Esophagus mucosa (tissue), 1 donor: ENCODE results near the gene CORO2A. TPM values are rescaled to one million over a fixed set of nuclear protein-coding genes. Genes with fewer than 3 reads are reported as not detected.
"Not testable (repeated sequence)": the region's sequence is repeated elsewhere in the genome, so short reads cannot be mapped to it uniquely, and the experiment has no call there.

Experiments used
- ATAC-seq: fragments of 200-7000 bp; cut with Tn5 transposase; one replicate; pipeline ENCODE4 v1.9.1; 2020
- total RNA-seq: library from RNA; stranded (reverse); gene quantifications from one replicate; pipeline ENCODE4 v1.2.4, GENCODE V29; 2023
- donor health status: DM: yes; HTN: yes; CAD: no.

CORO2A gene
- total RNA-seq, 1 donor from 2014 or later: 21.2 TPM

DNA sequence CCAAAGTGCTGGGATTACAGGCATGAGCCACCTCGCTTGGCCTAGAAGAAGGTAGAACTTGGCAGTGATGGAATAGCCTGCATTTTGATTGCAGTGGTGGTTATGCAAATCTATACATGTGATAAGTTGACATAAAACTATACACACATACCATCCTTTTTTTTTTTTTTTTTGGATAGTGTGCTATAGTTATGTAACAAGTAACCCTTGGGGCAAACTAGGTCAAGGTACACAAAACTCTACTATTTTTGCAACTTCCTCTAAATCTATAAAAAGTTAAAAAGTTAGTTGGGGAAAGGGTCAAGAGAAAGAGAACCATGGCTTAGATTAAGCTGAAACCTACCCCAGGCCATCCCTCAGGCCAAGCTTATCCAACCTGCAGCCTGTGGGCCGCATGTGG lies 84.5 kb downstream of the CORO2A start:
- ATAC-seq: no peak

DNA sequence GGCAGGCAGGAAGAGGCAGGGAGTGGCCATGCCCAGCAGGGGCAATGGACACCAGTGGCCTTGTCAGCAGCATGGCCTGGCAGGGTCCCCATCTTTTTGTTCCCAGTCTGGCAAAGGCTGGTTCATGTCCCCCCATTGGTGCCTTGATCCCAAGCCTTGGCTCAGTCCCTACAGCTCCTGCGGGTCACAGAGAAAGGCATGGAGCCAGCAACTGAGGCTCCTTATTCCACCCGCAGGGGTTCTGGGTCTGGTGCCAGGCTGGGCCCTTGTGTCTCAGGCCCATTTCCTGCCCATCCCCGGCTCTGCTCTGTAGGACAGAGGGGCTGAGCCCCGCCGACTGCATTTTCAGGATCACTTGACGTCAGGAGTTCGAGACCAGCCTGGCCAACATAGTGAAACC lies 87.4 kb downstream of the CORO2A start:
- ATAC-seq: no peak

DNA sequence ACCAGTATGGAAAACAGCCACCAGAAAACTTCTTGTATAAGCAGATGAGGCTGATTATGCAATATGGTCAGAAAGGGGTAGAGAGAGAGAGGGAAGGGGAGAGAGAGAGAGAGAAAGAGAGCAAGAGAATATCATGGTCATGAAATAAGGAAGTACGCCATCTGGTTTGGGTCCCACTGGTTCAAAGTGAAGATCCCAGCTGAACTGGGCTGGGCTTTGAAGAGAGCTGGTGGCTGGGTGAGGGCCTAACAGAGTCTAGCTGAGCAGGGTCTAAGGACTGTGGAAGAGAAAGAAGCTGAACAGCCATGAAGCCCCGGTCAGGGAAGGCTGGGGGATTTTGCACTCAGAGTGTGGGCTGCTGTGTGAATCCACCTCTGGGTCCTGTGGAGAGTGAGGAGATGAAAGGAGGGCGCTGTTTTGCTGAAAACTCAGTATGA lies 88.0 kb downstream of the CORO2A start:
- ATAC-seq: no peak

DNA sequence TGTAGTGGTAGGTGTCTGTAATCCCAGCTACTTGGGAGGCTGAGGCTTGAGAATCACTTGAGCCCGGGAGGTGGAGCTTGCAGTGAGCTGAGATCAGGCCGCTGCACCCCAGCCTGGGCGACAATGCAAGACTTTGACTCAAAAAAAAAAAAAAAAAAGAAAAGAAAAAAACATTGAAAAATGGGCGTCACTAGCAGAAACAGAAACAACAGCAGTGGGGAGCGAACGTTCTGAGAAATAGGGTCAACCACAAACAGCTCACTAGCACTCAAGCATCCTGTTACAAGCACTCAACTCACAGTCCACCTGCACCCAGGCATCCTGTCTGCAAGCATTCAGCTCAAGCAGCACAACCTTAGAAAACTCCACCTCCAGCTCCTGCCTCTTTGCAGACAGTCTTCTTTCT lies 90.6 kb downstream of the CORO2A start:
- ATAC-seq: peak; percentile 42

DNA sequence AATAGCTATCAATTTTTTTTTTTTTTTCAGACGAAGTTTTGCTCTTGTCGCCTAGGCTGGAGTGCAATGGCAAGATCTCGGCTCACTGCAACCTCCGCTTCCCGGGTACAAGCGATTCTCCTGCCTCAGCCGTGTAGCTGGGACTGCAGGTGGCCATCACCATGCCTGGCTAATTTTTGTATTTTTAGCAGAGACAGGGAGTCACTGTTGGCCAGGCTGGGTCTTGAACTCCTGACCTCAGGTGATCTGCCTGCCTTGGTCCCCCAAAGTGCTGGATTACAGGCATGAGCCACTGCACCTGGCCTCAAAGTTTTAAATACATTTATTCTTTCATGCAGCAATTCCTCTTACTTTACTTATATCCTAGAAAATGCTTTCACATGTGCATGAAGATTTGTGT lies 91.0 kb downstream of the CORO2A start:
- ATAC-seq: no peak

DNA sequence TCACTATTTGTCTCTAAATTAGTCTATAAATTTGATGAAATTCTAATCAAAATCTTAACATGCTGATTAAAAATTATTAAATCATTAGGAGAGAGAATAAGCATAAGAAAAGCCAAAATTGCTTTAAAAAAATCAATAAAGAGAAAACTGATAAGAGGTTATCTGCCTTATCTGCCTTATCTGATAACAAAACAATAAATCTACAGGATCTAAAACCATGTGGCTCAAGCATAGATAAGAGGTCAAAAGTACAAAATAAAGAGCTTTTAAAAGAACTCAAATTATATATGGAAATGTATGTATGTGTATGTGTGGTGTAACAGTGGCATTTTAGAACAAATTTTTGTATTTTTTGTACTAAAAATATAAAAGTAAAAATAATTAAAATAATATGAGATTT lies 92.0 kb downstream of the CORO2A start:
- no peak for ATAC-seq

DNA sequence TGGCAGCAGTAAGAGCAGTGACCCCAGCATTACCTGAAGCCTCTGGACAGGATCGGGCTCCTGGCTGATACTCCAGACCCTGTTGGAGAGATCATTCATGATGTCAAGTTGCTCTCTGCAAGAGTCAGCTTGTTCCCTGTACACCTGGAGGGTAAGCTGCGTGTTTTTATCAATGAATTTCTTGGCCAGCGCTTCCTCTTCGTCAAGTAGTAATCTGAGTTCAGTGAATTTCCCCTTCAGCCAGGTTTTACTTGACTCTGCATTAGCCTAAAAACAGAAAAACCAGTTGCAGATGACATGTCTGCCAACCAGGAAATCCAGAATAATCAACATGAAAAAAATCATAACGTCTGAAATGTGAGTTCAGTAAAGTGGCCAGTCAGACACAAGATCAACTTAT lies 92.5 kb downstream of the CORO2A start:
- peak; percentile 72 for ATAC-seq

DNA sequence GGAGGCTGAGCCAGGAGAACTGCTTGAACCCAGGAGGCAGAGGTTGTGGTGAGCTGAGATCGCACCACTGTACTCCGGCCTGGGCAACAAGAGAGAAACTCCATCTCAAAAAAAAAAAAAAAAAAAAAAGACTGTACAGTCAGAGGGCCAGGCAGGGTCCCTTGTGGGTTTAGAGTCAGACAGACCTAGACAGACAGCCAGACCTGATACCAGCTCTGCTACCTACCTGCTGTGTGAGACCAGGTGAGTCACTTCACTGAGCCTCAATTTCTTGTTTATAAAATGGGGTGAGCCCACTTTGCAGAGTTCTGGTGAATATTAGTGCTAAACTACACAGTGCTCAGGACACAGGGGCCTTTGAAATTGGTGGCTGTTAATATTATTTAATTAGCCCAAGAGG lies 93.1 kb downstream of the CORO2A start:
- ATAC-seq: peak; percentile 43

DNA sequence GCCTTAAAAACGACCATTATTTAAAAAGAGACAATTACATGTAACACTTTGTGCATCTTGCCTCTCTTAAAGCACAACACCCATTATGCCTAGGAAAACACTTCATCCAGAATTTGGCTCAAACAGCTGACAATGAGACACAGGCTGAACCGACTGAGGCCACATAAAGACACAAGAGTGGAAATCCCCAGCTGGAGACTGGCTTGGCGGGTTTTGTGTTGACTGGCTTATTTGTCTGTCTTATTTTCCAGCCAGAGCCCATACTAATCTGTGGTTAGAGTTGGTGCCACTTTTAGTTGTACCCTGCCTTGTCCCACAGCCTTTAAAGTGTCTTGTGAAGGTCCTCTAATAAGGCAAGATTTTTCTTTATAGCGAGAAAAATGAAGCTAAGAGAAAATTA lies 94.6 kb downstream of the CORO2A start:
- ATAC-seq: peak; percentile 66

DNA sequence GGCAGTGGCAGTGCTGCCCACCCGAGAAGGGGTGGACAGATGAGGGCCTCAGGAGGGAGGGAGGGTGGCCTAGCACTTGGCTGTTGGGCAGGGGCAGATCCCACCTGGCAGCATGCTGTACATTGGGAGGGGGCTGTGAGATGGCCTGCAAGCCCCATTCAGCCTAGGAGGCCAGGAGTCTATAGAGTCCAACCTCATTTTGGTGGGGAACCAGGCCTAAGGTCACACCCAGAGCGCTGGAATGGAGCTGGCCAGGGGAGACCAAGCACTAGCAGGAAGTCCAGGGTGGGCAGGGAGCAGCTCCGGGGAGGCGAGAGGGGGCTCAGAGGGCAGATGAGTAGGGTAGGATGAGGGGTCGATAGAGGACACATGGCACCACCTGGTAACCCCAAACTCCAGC lies 96.3 kb downstream of the CORO2A start:
- ATAC-seq: no peak

DNA sequence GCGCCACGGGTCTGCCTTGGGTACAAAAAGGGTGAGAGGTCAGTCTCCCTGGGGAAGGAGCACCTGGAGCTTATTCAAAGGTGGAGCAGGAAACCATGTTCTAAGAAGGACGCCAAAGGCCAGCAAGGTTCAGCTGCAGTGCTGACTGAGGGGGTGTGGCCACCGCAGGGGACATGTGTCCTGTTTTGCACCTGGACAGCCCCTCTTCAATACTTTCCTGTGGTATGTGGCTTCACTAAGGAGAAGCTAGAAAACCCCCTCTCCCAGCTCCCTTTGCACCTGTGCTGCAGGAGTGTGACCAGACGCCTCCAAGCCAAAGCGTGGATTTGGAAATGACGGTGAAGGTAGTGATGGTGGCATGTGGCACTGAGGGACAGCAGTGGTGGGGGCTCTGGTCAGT lies 97.0 kb downstream of the CORO2A start:
- ATAC-seq: no peak

DNA sequence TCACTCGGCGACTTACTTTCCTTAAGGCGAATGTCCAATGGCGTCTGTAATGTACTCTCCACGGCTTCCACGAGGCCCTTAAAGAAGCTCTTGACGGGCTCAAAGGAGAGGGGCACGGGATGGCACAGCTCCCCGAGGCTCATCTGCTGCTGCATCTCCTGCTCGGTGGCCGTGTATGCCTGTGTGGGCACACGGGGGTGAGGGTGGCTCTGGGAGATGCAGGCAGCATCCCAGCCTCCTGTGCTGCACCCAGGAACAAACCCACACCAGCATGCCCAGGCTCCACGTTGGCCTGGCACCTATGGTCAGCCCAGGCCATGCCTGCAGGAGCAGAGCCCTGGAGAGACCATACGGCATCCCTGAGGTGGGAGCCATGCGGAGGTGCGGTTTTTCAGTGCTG lies 97.6 kb downstream of the CORO2A start:
- ATAC-seq: no peak

DNA sequence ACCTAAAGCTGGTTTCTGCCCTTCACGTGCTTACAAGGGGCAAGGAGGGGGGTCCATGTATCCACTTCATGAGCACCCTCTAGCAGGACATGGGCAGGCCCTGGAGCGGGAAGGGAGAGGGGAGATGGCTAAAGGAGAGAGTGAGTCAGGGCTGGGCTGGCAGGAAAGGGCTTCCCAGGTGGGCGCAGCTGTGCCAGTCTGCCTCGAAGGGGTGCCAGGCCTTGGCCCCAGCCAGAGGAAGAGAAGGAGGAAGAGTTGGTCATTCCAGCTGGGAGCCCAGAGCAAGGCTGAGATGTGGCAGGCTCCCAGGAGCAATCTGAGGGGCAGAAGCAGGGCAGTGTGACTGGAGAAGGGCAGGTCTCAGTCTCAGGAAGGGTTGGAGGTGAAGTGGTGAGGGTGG lies 98.1 kb downstream of the CORO2A start:
- no peak for ATAC-seq

DNA sequence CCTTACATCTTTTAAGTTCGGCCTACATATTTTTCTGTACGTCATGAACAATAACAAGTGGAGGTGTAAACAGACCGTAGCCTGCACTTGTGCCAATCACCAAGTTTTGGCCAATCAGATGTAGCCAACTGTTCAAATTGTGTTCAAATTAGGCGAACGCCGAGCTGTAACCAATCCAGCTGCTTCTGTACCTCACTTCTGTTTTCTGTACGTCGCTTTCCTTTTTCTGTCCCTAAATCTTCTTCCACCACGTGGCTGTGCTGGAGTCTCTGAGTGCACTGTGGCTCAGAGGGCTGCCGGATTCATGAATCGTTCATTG lies 99.9 kb downstream of the CORO2A start:
- no peak for ATAC-seq

DNA sequence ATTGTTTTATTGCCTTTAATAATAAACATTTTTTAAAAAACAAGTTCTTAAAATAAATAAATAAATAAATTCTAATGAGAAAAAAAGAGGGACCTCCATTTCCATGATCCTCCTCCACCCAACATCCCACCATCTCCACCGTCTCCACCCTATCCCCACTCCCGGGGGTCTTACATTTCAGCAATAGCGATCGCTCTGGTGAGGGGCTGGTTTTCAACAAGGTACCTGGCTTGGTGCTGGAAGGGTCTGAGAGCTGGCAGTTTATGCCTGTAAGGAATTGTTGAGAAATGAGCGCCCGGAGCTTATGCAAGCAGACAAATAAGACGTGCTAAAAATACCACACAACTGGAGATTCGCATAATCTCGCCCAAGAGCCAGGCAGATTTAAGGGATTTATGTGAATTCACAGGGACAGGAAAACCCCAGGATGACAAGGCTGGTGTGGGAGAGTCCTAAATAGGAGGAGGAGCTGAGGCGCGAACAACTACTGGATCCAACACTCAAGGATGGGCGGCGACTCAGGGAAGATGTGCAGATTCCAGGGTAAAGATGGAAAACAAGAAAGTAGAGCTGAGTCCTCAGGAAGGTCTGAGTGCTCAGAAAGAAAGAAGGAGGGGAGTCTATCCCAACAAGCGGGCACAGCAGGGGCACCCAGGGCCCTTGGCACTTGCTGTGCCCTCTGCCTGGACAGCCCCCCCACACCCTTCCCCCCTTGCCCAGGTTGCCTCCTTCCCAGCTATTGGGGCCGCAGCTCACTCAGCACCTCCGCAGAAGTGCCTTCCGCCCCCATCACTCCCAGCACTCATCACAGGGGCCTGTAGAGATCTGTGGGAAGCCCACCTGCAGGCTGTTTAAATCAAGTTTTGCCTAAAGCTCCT lies 100.5 kb downstream of the CORO2A start:
- no peak for ATAC-seq

DNA sequence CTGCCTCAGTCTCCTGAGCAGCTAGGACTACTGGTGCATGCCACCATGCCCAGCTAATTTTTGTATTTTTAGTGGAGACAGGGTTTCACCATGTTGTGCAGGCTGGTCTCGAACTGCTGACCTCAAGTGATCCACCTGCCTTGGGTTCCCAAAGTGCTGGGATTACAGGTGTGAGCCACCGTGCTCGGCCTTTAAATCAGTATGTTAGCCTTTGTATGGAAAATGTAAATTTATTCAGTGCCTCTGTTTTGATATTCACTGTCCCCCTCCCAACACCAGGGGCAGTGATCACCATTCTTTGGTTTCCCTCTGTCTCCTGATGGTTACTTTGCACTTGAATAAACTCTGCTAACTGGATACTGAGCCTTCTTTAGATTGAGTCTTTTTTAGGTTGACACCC lies 101.8 kb downstream of the CORO2A start:
- ATAC-seq: not testable (repeated sequence)

DNA sequence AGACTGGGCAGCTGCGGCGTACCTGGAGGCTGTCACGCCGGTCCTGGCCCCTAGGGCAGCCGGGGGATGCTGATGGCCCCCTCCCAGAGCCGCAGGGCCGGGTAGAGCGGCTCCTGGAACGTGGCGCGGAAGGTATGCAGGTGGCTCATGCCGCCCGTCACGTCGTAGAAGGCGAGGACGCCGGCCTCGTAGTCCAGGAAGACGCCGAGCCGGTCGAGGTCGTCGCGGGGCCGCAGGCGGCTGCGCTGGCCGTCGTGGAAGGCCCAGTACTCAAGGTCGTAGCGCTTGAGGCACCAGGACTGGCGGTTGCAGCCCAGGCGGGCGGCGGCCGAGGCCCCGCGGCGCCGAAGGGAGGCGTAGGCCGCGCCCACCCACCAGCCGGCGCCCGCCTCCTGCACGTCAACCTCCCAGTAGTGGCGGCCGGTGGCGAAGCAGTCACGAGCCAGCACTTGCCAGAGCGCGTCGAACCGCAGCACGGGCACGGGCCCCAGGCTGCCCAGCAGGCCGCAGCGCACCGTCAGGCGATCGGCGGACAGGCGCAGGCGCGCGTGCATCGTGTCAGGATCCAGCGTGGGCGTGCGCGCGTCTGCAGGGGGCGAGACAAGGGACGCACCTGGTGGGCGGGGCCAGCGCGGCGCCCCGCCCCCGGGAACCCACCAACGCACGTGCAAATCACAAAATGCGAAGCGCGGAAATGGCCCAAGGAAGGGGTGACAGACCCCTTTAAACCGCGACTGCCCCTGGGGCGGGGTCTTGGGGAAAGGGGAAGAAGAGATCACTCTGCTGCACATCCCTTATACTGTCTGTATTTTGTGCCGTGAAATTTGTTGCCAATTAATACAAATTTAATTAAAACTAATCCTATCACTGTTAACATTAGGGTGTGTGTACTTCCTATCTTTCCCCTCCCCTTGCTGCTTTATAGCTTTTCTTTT lies 104.8 kb downstream of the CORO2A start:
- ATAC-seq: peak; percentile 93

DNA sequence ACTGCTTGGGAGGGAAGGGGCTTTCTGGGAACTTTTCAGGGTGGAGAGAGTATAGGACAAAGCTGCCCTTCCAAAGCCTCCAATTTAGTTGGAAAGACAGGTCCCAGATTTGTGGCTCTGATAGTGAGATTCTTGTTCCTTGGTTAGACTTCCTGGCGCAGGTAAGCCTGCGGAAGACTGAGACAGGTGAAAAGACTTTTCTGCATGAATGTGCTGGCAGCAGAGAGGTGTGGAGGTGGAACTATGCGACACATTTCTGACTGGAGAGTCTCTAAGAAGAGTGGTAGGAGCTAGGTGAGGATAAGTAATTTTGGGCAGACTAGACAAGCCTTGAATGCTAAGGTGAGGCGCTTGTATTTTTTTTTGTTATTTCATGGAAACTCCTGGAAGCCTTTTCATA lies 106.0 kb downstream of the CORO2A start:
- ATAC-seq: no peak

DNA sequence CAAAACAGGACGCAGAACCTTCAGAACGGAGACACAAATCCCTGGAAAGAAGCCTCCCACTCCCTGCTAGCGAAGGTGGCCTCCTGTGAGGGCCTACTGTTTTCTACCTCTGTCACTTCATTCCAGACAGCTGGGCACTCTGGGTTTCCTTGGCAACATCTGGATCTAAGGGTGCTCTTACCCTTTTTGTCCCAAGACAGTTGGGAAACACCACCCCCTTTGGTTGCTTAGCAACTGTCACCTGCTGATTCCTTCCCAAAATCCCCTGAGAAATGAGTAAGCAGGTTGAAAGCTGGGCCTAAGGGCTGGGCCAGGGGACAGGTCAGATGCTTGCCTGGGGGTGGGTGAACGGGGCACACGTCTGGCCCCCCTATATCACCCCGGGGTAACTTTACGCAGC lies 106.5 kb downstream of the CORO2A start:
- ATAC-seq: no peak

DNA sequence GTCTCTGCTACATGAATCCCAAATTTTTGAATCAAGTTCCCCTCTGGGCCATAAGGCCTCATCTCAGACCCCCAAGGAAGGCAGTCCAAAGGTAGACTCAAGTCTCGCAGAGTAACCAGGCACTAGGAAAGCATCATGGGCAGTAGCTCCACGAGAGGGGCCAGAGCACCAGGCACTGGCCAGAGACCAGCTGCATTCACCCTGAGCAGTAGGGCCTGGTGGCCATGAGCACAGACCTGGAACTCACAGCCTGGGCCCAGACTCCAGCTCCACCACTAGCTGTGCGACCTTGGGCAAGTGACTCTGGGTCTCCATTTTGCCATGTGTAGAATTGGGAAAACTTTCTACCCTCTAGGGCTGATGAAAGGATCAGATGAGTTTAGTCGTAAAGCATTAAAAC lies 107.4 kb downstream of the CORO2A start:
- no peak for ATAC-seq

DNA sequence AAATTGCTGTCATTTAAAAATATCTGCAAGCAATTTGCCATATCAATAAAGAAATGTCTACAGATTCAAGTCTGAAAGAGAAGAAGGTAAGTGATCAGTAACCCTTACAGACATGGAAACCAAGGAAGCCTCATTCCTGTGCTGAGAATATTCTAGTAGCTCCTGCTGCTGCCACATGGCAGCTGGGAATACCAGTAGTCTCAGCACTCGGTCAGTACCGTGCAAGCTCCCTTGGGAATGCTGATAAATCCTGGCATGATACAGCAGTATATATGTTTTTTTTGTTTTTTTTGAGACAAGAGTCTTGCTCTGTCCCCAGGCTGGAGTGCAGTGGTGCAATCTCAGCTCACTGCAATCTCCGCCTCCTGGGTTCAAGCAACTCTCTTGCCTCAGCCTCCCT lies 108.0 kb downstream of the CORO2A start:
- ATAC-seq: no peak

DNA sequence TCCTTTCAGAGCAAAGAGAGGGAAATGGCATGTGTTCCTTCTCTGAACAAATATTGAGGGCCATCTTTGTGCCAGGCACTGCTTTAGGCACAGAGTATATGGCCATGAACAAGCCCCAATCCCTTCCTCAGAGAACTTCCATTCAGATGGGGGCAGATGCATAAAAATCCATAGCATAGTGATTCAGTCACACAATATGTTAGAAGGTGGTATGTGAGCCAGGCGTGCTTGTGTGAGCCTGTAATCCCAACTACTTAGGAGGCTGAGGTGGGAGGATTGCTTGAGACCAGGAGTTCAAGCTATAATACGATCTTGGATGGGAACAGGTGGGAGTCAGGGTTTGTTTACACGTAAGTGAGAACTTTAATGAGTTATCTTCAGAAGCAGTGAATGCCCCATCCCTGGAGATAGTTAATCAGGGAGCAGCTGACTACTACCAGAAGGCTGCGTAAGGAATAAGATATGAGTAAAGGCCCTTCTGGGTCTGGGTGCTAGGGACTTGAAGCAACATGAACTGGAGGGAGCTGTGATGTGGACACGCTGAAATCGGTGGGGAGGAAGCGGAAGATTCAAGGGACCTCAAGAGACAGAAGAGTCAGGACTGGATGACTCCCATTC lies 108.8 kb downstream of the CORO2A start:
- no peak for ATAC-seq

DNA sequence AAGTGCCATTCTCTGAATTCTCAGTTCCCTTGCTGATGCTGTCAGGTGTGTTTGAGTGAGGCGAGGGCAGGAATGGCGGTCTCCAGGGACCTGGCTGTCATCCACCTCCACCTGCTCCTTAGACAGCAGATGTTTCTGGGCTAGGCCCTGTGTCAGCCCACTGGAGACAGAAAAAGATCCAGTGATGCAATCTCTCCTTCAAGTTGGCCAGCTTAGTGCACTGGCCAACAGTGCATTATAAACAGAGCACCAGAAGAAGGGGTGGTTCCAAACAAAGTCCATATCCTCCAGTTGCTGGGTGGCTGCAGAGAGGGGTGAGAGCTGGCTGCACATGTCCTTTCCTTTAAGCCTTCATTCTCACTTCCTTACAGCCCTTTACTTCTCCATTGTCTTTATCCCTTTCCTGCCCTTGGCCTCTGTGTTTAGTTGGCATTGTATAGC lies 109.4 kb downstream of the CORO2A start:
- ATAC-seq: no peak
